Uterus (tissue), 4 donors: ENCODE measurements around the gene ZNF148. TPM values are rescaled to one million over a fixed set of nuclear protein-coding genes. Genes with fewer than 3 reads are reported as not detected.

ENCODE experiments used
- DNase-seq, 2 donors: peaks; one replicate each; pipeline ENCODE4 v3.0.0-alpha.2; 2019 to 2020
- H3K27ac ChIP-seq, 2 donors: fragments of 200-600 bp; sonication (generic); 1 replicate in 1 of 2; 2 replicates in 1 of 2; pipeline ENCODE4 v1.5.1; 2016 to 2018
- H3K27me3 ChIP-seq, 2 donors: fragments of 200-600 bp; sonication (generic); one replicate each; pipeline ENCODE4 v1.5.1; 2018 to 2019; ENCODE audit warnings: control low read depth in 1 of 2
- H3K36me3 ChIP-seq, 2 donors: fragments of 200-600 bp; sonication (generic); one replicate each; pipeline ENCODE4 v1.5.1; 2019; ENCODE audit warnings: control low read depth in 1 of 2
- H3K4me1 ChIP-seq, 2 donors: fragments of 200-600 bp; sonication (generic); one replicate each; pipeline ENCODE4 v1.5.1; 2018 to 2019; ENCODE audit warnings: control low read depth in 1 of 2
- H3K4me3 ChIP-seq, 2 donors: fragments of 200-600 bp; sonication (generic); 1 replicate in 1 of 2; 2 replicates in 1 of 2; pipeline ENCODE4 v1.5.1; 2018 to 2019; ENCODE audit warnings: mild to moderate bottlenecking in 1 of 2
- H3K9me3 ChIP-seq, 2 donors: fragments of 200-600 bp; sonication (generic); one replicate each; pipeline ENCODE4 v1.5.1; 2019; ENCODE audit warnings: control low read depth in 1 of 2
- POLR2A ChIP-seq, 2 donors: fragments of 450-650 bp; IDR thresholded peaks; one replicate each; pipeline ENCODE4 v1.6.1; 2016; ENCODE audit warnings: antibody characterized with exemption in 2 of 2, mild to moderate bottlenecking in 1 of 2, moderate library complexity in 1 of 2
- intact Hi-C: fragments of 100-400 bp; cut with DNase I; formaldehyde crosslinking; loops from one replicate; pipeline ENCODE4 v1.15.1; 2023; ENCODE audit warnings: low total_unique reads
- total RNA-seq, 4 donors: library from RNA; depleted of rRNA in 3 of 4; stranded (reverse); fragments of >200 nt in 3 of 4; gene quantifications; one replicate each; pipeline versions ENCODE4 v1.1.0 to v1.2.4, GENCODE V29; 2014 to 2023
- TF ChIP-seq, protein P1 (sequence below), 4 experiments: fragments of 200-600 bp in 2 of 4; fragments of 450-650 bp in 2 of 4; sonication (generic) in 2 of 4; IDR thresholded peaks; one replicate each; pipeline ENCODE4 v1.5.1; 2016 to 2019; ENCODE audit warnings: antibody characterized with exemption in 4 of 4, mild to moderate bottlenecking in 2 of 4, moderate library complexity in 1 of 4
- donor health status: DM: yes; HTN: yes; CAD: no.

Gene ZNF148
- total RNA-seq, 4 donors from 2014 or later, result 21.2 to 93.1 (median 53.0) TPM

GRCh38 chr3:125271127-125271526 lies 104.0 kb downstream of the ZNF148 start:
- no peak for TF ChIP-seq POLR2A (IDR thresholded peaks at IDR 0.05)
- TF ChIP-seq, protein P1, sequence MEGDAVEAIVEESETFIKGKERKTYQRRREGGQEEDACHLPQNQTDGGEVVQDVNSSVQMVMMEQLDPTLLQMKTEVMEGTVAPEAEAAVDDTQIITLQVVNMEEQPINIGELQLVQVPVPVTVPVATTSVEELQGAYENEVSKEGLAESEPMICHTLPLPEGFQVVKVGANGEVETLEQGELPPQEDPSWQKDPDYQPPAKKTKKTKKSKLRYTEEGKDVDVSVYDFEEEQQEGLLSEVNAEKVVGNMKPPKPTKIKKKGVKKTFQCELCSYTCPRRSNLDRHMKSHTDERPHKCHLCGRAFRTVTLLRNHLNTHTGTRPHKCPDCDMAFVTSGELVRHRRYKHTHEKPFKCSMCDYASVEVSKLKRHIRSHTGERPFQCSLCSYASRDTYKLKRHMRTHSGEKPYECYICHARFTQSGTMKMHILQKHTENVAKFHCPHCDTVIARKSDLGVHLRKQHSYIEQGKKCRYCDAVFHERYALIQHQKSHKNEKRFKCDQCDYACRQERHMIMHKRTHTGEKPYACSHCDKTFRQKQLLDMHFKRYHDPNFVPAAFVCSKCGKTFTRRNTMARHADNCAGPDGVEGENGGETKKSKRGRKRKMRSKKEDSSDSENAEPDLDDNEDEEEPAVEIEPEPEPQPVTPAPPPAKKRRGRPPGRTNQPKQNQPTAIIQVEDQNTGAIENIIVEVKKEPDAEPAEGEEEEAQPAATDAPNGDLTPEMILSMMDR (IDR thresholded peaks at IDR 0.05), result no peak
- Histone ChIP-seq H3K4me1 (no peaks in the 10 kb centered on the region), H3K4me3 (no peak overlapping the region), H3K27ac (no peak overlapping the region), H3K36me3 (no peaks in the 10 kb centered on the region), H3K27me3 (no peaks in the 10 kb centered on the region), H3K9me3 (no peaks in the 10 kb centered on the region)
- intact Hi-C loops, result no loop called here
- no peak for DNase-seq

- intact Hi-C loops, result no loop called here
These were observed 107.7 kb downstream of the ZNF148 start for GRCh38 chr3:125267460-125267859.

DNA sequence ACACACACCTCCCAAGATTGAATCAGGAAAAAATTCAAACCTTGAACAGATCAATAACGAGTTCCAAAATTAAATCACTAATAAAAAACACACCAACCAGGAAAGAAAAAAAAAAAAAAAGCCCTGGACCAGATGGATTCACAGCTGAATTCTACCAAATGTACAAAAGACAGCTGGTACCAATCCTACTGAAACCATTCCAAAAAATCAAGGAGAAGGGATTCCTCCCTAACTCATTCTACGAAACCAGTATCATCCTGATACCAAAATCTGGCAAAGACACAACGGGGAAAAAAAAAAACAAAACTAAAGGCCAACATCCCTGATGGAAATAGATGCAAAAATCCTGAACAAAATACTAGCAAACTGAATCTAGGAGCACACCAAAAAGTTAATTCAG lies 108.2 kb downstream of the ZNF148 start:
- no peaks in the 10 kb centered on the region for H3K4me1 ChIP-seq
- no peak for DNase-seq
- intact Hi-C loops, result no loop called here
- TF ChIP-seq, protein P1 (IDR thresholded peaks at IDR 0.05), result no peak
- no peak for TF ChIP-seq POLR2A (IDR thresholded peaks at IDR 0.05)
- no peak overlapping the region for H3K4me3 ChIP-seq
- no peaks in the 10 kb centered on the region for H3K9me3 ChIP-seq
- no peaks in the 10 kb centered on the region for H3K27me3 ChIP-seq
- H3K27ac ChIP-seq, result no peak overlapping the region
- no peaks in the 10 kb centered on the region for H3K36me3 ChIP-seq

More at GRCh38 chr3:125267460-125267859, 107.7 kb downstream of the ZNF148 start:
- no peak overlapping the region for H3K4me3 ChIP-seq
- TF ChIP-seq POLR2A (IDR thresholded peaks at IDR 0.05), result no peak
- TF ChIP-seq, protein P1 (IDR thresholded peaks at IDR 0.05), result no peak
- H3K27ac ChIP-seq, result no peak overlapping the region
- no peaks in the 10 kb centered on the region for H3K27me3 ChIP-seq
- DNase-seq, result no peak
- H3K36me3 ChIP-seq, result no peaks in the 10 kb centered on the region
- no peaks in the 10 kb centered on the region for H3K4me1 ChIP-seq
- no peaks in the 10 kb centered on the region for H3K9me3 ChIP-seq

DNA sequence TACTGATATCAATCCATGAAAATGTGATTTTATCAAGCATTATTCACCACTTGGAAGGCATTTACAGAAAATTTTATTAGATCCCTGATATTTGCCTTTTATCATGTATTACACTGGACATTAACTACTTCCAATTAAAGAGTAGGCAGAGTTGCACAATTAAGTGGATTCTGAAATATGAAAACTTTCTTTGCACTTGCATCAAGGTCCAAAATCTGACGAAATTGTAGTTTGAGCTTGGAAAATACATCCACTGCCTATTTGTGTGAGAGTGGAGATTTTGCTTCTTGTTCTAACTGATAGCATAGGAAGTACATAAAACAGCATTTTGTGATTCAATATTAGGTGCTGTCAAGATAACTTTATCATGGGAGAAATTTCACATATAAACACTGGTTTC lies 113.0 kb downstream of the ZNF148 start:
- intact Hi-C loops, result no loop called here
- H3K27ac ChIP-seq, result no peak overlapping the region

GRCh38 chr3:125261031-125261430 lies 114.1 kb downstream of the ZNF148 start:
- TF ChIP-seq, protein P1 (IDR thresholded peaks at IDR 0.05), result no peak
- no peak for TF ChIP-seq POLR2A (IDR thresholded peaks at IDR 0.05)
- intact Hi-C loops, result no loop called here

More for the DNA sequence above, 113.0 kb downstream of the ZNF148 start:
- H3K9me3 ChIP-seq, result no peaks in the 10 kb centered on the region
- no peaks in the 10 kb centered on the region for H3K4me1 ChIP-seq
- H3K4me3 ChIP-seq, result no peak overlapping the region
- no peak for DNase-seq
- H3K27me3 ChIP-seq, result no peaks in the 10 kb centered on the region
- H3K36me3 ChIP-seq, result no peaks in the 10 kb centered on the region
- no peak for TF ChIP-seq POLR2A (IDR thresholded peaks at IDR 0.05)
- TF ChIP-seq, protein P1 (IDR thresholded peaks at IDR 0.05), result no peak

More at GRCh38 chr3:125261031-125261430, 114.1 kb downstream of the ZNF148 start:
- Histone ChIP-seq H3K9me3 (no peaks in the 10 kb centered on the region), H3K4me1 (no peaks in the 10 kb centered on the region), H3K27me3 (no peaks in the 10 kb centered on the region), H3K36me3 (no peaks in the 10 kb centered on the region), H3K4me3 (no peak overlapping the region), H3K27ac (no peak overlapping the region)
- DNase-seq, result no peak
